ENCODE data around the gene EXOC4.
"Not testable (repeated sequence)": the region's sequence is repeated elsewhere in the genome, so short reads cannot be mapped to it uniquely, and the experiment has no call there.

Gene EXOC4

GRCh38 chr7:134046594-134047128 is 793.8 kb downstream of the EXOC4 start:
- no peak for DNase-seq (ENCODE audit: extremely low read depth in 1 of 2, low read depth in 1 of 2)

DNA sequence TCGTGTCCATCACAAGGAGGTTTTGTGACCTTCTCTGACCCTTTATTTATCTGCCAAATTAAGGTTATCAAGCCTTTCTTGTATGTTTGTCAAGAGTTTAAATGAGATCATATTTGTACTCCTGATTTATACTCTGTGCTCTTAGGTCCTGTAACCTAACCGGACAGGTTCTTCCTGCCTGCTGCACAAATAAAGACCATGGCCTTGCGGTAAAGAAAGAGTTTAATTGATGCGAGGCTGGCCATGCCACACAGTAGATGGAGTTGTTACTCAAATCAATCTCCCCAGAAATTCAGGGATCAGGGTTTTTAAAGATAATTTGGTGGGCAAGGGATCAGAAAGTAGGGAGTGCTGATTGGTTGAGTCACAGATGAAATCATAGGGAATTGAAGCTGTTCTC is 794.8 kb downstream of the EXOC4 start:
- no peak for DNase-seq (ENCODE audit: extremely low read depth in 1 of 2, low read depth in 1 of 2)

DNA sequence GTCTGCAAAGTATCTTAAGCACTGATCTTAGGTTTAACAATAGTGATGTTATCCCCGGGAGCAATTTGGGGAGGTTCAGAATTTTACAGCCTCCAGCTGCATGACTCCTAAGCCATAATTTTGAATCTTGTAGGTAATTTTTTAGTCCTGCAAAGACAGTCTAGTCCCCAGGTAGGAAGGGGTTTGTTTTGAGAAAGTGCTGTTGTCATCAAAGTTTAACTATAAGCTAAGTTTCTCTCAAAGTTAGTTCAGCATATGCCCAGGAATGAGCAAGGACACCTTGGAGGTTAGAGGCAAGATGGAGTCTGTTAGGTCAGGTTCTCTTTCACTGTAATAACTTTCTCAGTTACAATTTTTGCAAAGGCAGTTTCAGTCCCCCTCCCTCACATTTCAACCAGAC is 795.3 kb downstream of the EXOC4 start:
- no peak for DNase-seq (ENCODE audit: extremely low read depth in 1 of 2, low read depth in 1 of 2)

DNA sequence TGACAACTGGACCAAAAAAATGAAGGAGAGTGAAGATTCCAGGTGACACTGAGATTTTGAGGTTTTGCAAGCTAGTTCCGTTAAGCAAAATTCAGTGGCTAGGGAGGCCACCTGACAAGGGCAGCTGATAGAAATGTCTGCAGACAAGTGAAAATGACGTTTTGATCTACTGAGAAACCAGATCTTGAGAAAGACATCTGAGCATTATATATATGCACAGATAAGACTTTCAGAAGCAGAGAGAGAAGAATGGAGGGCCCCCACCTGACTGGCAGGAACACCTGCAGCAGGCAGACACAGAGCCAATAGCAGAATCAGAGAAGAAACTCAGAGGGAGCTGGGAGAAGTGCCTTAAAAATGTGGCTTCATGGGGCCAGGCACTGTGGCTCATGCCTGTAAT is 798.1 kb downstream of the EXOC4 start:
- DNase-seq (ENCODE audit: extremely low read depth in 1 of 2, low read depth in 1 of 2) = no peak

- no peak for DNase-seq (ENCODE audit: extremely low read depth in 1 of 2, low read depth in 1 of 2)
Measured at GRCh38 chr7:134056816-134057215, 803.9 kb downstream of the EXOC4 start.

DNA sequence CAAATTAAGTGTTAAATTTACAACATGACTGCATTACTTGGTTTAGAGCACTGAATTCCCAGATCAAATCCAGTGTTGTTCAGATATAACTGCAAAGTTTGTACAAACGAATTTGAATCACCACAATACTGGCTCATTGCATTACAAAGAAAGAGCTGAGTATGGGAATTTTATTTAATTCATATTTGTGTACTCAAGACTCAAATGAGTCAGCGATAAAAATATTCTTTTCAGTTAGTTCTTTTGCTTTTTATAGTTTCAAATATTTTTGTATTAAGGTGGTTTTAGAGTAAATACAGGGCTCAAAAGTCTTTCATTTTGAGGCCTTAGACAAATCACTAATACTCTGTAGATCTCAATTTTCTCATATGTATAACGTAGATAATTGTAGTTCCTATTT is 805.6 kb downstream of the EXOC4 start:
- DNase-seq (ENCODE audit: extremely low read depth in 1 of 2, low read depth in 1 of 2) = no peak

DNA sequence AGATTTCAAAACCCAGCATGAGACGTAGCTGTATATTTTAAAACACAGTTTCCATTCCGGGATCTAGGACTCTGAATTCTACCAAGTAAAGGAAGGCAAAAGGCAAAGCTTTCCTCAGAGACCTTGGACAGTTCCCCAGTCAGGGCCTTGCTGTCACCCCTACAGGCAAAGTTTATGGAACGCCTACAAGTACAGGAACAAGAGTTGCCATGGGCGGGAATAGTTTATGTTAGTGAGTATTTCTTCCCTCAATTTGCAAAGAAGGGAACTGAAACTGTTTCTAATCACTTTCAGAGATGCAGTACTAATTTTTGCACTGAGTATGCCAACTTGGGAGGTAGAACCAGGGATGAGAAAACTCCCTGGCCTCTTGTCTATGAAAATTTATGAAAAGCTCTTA is 806.1 kb downstream of the EXOC4 start:
- no peak for DNase-seq (ENCODE audit: extremely low read depth in 1 of 2, low read depth in 1 of 2)

DNA sequence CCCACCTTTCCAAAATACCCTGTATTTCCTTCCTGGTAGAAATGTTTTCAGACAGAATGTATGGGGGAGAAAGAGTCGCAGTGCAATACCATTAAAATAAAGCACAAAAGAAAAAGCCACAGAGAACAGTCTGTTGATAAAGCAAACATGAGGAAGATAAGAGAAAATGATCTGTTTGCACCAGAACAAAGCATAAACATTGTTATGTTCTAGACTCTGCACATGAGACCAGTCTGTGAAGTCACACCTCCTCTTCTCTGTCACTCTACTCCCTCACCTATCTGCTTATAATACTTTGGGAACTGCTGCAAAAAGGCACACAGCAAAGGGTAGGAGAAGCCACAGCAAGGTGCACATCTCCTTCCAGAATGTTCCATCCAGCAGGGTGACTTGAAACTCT is 807.0 kb downstream of the EXOC4 start:
- no peak for DNase-seq (ENCODE audit: extremely low read depth in 1 of 2, low read depth in 1 of 2)

GRCh38 chr7:134060874-134061273 is 808.0 kb downstream of the EXOC4 start:
- DNase-seq (ENCODE audit: extremely low read depth in 1 of 2, low read depth in 1 of 2) = no peak

- DNase-seq (ENCODE audit: extremely low read depth in 1 of 2, low read depth in 1 of 2) = no peak
Measured at GRCh38 chr7:134062460-134062859, 809.6 kb downstream of the EXOC4 start.

DNA sequence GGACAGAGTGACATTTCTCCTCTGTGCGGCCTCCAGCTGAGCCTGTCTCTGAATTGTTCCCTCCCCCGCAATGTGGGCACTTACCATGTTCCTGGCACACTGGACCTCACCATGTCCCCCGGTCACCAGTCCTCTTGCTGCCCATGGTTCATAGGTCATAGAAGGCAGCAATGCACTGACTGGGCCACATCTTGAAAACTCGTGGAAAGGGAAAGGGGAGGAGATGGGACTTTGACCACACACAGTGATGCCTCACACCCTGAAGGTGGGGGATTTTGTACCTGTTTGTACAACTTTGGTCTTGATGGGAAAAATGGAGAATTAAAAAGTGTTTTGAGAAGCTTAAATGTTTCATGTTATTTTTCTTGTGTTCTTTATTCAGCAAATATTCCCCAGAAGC is 812.5 kb downstream of the EXOC4 start:
- no peak for DNase-seq (ENCODE audit: extremely low read depth in 1 of 2, low read depth in 1 of 2)

GRCh38 chr7:134067164-134067563 is 814.3 kb downstream of the EXOC4 start:
- no peak for DNase-seq (ENCODE audit: extremely low read depth in 1 of 2, low read depth in 1 of 2)

DNA sequence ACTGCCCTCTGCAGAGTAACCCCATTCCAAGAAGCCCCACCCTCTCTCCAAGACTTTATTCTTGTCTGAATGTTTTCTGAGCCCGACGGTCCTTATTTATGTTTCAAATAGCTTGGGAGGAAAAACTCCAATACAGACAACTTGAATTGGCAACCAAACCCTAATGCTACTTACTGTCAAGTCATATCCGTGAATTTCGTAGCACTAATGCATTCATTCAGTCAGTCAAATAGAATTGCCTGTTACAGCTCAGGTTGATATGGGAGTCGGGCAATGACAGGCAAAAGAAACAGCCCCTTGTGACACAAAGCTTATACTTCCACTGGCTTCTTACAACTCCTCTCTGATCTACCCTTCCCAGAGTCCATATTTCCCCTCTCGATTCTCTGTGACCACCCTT is 815.8 kb downstream of the EXOC4 start:
- no peak for DNase-seq (ENCODE audit: extremely low read depth in 1 of 2, low read depth in 1 of 2)

GRCh38 chr7:134069187-134069586 is 816.3 kb downstream of the EXOC4 start:
- DNase-seq (ENCODE audit: extremely low read depth in 1 of 2, low read depth in 1 of 2) = no peak

DNA sequence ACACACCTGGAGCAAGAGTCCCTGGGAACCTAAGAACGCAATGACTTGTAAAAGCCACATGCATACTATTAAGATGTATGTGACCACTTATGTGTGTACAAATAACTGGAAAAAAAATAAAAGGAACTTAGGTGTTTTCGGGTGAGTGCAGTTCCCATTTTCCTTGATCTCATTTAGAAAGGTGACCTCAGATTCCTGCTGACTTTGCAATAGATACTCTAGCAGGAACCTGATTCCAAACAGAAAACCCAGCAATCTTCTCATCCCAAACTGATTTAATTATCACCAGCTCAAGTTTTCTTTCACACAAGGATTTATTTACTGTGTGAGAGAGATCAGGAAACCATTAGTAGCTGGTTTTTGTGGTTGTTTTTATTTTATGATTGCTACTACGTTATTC is 817.8 kb downstream of the EXOC4 start:
- no peak for DNase-seq (ENCODE audit: extremely low read depth in 1 of 2, low read depth in 1 of 2)

GRCh38 chr7:134071355-134072331 is 818.8 kb downstream of the EXOC4 start:
- DNase-seq (ENCODE audit: extremely low read depth in 1 of 2, low read depth in 1 of 2) = no peak

DNA sequence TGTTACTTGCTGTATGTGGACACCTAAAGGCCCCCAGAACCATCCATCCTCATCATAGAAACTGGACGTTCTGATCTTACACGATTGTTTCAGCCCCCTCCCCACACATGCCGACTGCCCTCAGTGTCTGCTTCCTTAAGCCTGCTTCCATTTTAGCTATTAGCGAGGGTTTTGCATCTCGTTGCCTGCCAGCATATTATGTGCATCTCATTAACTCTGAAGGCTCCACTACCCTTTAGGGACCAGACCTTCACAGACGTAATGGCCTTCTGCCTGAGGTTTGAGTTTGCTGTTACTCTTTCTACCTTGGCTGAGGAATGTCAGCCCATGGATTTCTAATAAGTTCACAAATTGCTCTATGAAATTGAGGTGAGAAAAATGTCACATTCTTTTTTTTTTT is 820.4 kb downstream of the EXOC4 start:
- DNase-seq (ENCODE audit: extremely low read depth in 1 of 2, low read depth in 1 of 2) = no peak

DNA sequence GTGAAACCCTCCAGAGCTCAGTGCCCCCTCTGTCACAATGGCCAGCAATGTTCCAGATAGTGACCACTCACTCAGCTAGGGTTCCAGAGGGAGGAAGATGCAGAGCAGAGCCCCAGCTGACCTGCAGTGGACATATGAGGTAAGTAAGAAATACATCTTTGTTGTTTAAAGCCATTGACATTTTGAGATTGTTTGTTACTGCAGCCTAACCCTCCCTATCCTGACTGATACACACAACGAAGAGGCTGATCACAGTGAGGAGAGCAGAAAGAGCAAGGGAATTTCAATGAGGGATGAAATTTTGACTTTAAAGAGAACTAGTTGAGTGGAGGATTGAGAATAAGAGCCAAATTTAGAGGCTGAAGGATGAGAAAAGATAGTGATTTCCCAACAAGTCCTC is 822.9 kb downstream of the EXOC4 start:
- no peak for DNase-seq (ENCODE audit: extremely low read depth in 1 of 2, low read depth in 1 of 2)

DNA sequence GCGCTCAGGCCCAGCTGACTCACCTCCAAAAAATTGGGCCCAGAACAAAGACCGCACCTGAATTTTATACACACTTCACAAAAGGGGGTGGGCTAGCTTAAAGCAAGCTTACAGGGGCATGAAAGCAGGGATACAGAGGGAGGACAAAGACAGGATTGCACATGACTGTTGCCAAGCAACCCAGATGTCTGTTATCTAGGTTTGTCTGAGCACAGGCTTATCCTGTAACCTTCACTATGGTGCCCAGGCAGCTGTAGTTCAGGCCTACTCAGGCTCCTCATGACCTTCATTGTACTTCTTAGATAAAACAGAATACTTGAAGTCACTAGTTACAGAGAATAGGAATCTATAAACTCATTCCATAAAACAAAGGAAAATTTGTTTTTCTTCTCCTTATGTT is 824.7 kb downstream of the EXOC4 start:
- DNase-seq (ENCODE audit: extremely low read depth in 1 of 2, low read depth in 1 of 2) = not testable (repeated sequence)

DNA sequence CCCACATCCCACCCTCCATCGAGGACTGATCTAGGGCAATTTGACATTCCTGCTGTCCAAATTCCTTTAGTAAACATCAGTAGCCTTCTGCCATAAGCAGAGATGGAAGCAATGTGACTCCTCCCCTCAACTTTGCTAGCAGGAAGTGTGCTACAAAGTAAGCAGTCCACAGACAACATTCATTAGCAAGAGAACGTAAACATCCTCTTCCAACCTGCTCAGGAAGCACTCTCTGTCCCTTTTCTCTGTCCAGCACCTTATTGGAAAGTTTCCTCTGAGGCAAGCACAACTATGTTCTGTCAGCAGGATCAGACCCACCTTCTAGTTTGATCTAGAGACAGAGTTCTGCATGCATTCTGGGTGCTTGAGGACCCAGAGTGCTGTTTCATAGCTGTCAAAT is 826.1 kb downstream of the EXOC4 start:
- no peak for DNase-seq (ENCODE audit: extremely low read depth in 1 of 2, low read depth in 1 of 2)

- DNase-seq (ENCODE audit: extremely low read depth in 1 of 2, low read depth in 1 of 2) = no peak
Measured at GRCh38 chr7:134081695-134082094, 828.8 kb downstream of the EXOC4 start.

DNA sequence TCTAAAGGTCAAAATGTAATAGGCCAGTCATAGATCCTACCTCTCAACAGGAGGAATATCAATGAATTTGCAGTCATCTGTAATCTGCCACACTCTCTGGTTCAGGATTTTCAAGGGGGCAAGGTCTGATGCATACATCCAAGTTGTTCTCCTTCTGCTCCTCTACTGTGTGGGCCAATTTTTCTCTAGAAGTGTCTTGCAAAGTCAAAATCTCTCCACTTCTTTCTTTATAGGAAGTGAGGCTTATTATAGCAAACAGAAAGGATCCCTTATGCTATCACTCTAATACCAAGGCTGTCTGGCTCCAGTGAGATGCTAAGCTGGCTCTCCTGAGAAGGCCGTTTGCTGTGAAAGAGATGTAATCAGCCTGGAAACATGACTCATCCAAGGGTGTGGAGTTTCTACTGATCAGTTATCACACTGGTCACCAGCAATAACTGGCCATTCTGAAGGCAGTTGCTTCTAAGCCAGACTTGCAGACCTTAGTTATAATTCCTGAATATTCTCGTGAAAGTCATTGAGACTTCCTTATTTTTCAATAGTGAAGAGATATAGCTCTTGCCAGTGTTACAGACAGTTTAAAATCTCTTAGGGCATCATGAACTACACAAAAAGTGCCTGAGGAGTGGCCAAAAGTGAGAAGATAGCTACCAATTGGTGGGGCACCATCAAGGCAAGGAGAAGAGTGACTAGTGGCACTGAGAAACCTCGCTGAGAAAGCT is 831.0 kb downstream of the EXOC4 start:
- no peak for DNase-seq (ENCODE audit: extremely low read depth in 1 of 2, low read depth in 1 of 2)
